A549 (cell line): Measurements from ENCODE around the gene AP2A2. TPM values are rescaled to one million over a fixed set of nuclear protein-coding genes. Genes with fewer than 3 reads are reported as not detected.

Experiments
- ATAC-seq, 2 experiments: fragments of 200-7000 bp in 1 of 2; fragments of >200 bp in 1 of 2; cut with Nextera tagmentation in 1 of 2; cut with Tn5 transposase in 1 of 2; 3 replicates each; pipeline versions ENCODE4 v1.8.0 to v1.9.1; 2018 to 2020; ENCODE audit warnings: mild to moderate bottlenecking in 1 of 2, moderate library complexity in 1 of 2
- CTCF ChIA-PET: fragments of 300-600 bp; sonication (Branson Sonifier 250); formaldehyde crosslinking; extraction: SDS; loops from one replicate; lab custom pipeline; 2021; ENCODE audit warnings: antibody characterized with exemption, inconsistent platforms; lab: Yijun Ruan, JAX
- POLR2A ChIA-PET: fragments of 350-600 bp; formaldehyde crosslinking; extraction: SDS; loops from one replicate; lab custom pipeline; 2021; ENCODE audit warnings: antibody characterized with exemption, inconsistent platforms; lab: Yijun Ruan, JAX
- DNase-seq, 2 experiments: peaks; one replicate each; pipeline versions ENCODE4 v3.0.0 to v3.0.0-alpha.2; 2011 to 2016; ENCODE audit warnings: low read depth in 1 of 2, low spot score in 1 of 2
- FAIRE-seq: peaks from 2 replicates; lab custom pipeline; 2011; peaks lifted over from hg19 to GRCh38; lab: Jason Lieb, UNC
- H3K27ac ChIP-seq, 2 experiments: fragments of >200 bp; sonication (Bioruptor Twin); formaldehyde crosslinking; 3 replicates each; pipeline ENCODE4 v1.5.1; 2016 to 2017
- H3K4me1 ChIP-seq: fragments of >200 bp; sonication (Bioruptor Twin); formaldehyde crosslinking; 3 replicates; pipeline ENCODE4 v1.6.1; 2016
- H3K4me2 ChIP-seq: fragments of >200 bp; sonication (Bioruptor Twin); formaldehyde crosslinking; 3 replicates; pipeline ENCODE4 v1.6.1; 2016
- H3K4me3 ChIP-seq: fragments of >200 bp; sonication (Bioruptor Twin); formaldehyde crosslinking; 3 replicates; pipeline ENCODE4 v1.5.1; 2016
- H3K9me3 ChIP-seq: fragments of >200 bp; sonication (Bioruptor Twin); formaldehyde crosslinking; 3 replicates; pipeline ENCODE4 v1.6.1; 2016
- CBX2 ChIP-seq: fragments of 200-600 bp; sonication (generic); IDR thresholded peaks from 2 replicates; pipeline ENCODE4 v1.6.1; 2016; ENCODE audit warnings: low read depth, mild to moderate bottlenecking, borderline replicate concordance
- CBX8 ChIP-seq: fragments of 200-600 bp; sonication (generic); IDR thresholded peaks from 2 replicates; pipeline ENCODE4 v1.6.1; 2016
- CEBPB ChIP-seq, 2 experiments: fragments of >200 bp in 1 of 2; sonication (Bioruptor Twin) in 1 of 2; formaldehyde crosslinking in 1 of 2; IDR thresholded peaks; 2 replicates each; pipeline ENCODE4 v1.6.1; 2012 to 2016
- CHD2 ChIP-seq: fragments of 150-350 bp; IDR thresholded peaks from 2 replicates; pipeline ENCODE4 v1.6.1; 2014; ENCODE audit warnings: low read length; ENCODE audit not compliant: partially characterized antibody
- CTCF ChIP-seq: fragments of >200 bp; sonication (Bioruptor Twin); formaldehyde crosslinking; IDR thresholded peaks from 3 replicates; pipeline ENCODE4 v1.5.1; 2016
- E2F6 ChIP-seq: IDR thresholded peaks from 2 replicates; pipeline ENCODE4 v1.6.1; 2012; ENCODE audit warnings: low read depth, borderline replicate concordance
- EHMT2 ChIP-seq: fragments of 200-600 bp; sonication (generic); IDR thresholded peaks from 2 replicates; pipeline ENCODE4 v1.6.1; 2016; ENCODE audit warnings: antibody characterized with exemption, low read depth, mild to moderate bottlenecking, moderate library complexity
- EP300 ChIP-seq, 2 experiments: fragments of >200 bp; sonication (Bioruptor Twin); formaldehyde crosslinking; IDR thresholded peaks; 2 replicates in 1 of 2; 3 replicates in 1 of 2; pipeline ENCODE4 v1.6.1; 2016 to 2017
- FOSL2 ChIP-seq, 2 experiments: fragments of 450-650 bp in 1 of 2; fragments of >200 bp in 1 of 2; sonication (Bioruptor Twin) in 1 of 2; formaldehyde crosslinking; IDR thresholded peaks; 2 replicates each; pipeline versions ENCODE4 v1.5.0 to v1.6.1; 2016 to 2020; ENCODE audit warnings: mild to moderate bottlenecking in 1 of 2, moderate library complexity in 1 of 2
- FOXS1 ChIP-seq: fragments of 250-450 bp; sonication (Bioruptor Pico); IDR thresholded peaks from 2 replicates; pipeline ENCODE4 v1.5.0; 2020; ENCODE audit warnings: mild to moderate bottlenecking, moderate library complexity
- GATA3 ChIP-seq: IDR thresholded peaks from 2 replicates; pipeline ENCODE4 v1.6.1; 2012; ENCODE audit warnings: borderline replicate concordance
- HES2 ChIP-seq: fragments of >200 bp; sonication (Bioruptor Twin); formaldehyde crosslinking; IDR thresholded peaks from 2 replicates; pipeline ENCODE4 v1.6.1; 2016
- KDM1A ChIP-seq: fragments of 200-600 bp; sonication (generic); IDR thresholded peaks from 2 replicates; pipeline ENCODE4 v1.6.1; 2016; ENCODE audit warnings: low read depth, mild to moderate bottlenecking
- MAFK ChIP-seq: fragments of 450-650 bp; IDR thresholded peaks from 2 replicates; pipeline ENCODE4 v1.6.1; 2014; ENCODE audit not compliant: partially characterized antibody
- MAZ ChIP-seq: fragments of 150-350 bp; IDR thresholded peaks from 2 replicates; pipeline ENCODE4 v1.6.1; 2014; ENCODE audit warnings: antibody characterized with exemption, low read depth, low read length, borderline replicate concordance
- MYC ChIP-seq: IDR thresholded peaks from 2 replicates; pipeline ENCODE4 v1.6.1; 2012; ENCODE audit warnings: mild to moderate bottlenecking, inconsistent platforms, low read length, improper control_type of control experiment, borderline replicate concordance
- RAD21 ChIP-seq, 2 experiments: fragments of >200 bp in 1 of 2; sonication (Bioruptor Twin) in 1 of 2; formaldehyde crosslinking in 1 of 2; IDR thresholded peaks in 1 of 2; conservative IDR thresholded peaks in 1 of 2; 2 replicates in 1 of 2; 3 replicates in 1 of 2; pipeline ENCODE4 v1.6.1; 2012 to 2018; ENCODE audit warnings: inconsistent platforms in 1 of 2
- RARB ChIP-seq: fragments of 250-450 bp; sonication (Bioruptor Pico); IDR thresholded peaks from 2 replicates; pipeline ENCODE4 v1.8.0; 2021; ENCODE audit warnings: mild to moderate bottlenecking, moderate library complexity
- REST ChIP-seq: fragments of 200-600 bp; sonication (generic); IDR thresholded peaks from 2 replicates; pipeline ENCODE4 v1.6.1; 2016; ENCODE audit warnings: antibody characterized with exemption, mild to moderate bottlenecking, moderate library complexity
- RFX5 ChIP-seq: fragments of 450-650 bp; IDR thresholded peaks from 2 replicates; pipeline ENCODE4 v1.7.1; 2014; ENCODE audit warnings: antibody characterized with exemption, mild to moderate bottlenecking, moderate library complexity
- TP53 ChIP-seq: fragments of 250-450 bp; sonication (Bioruptor Pico); IDR thresholded peaks from 2 replicates; pipeline ENCODE4 v1.5.0; 2021; ENCODE audit warnings: mild to moderate bottlenecking, moderate library complexity
- ZC3H11A ChIP-seq: fragments of 450-650 bp; IDR thresholded peaks from 2 replicates; pipeline ENCODE4 v1.6.1; 2014; ENCODE audit warnings: antibody characterized with exemption, mild to moderate bottlenecking
- ZFP36 ChIP-seq: fragments of 450-650 bp; IDR thresholded peaks from 2 replicates; pipeline ENCODE4 v1.6.1; 2014; ENCODE audit warnings: borderline replicate concordance; ENCODE audit not compliant: partially characterized antibody
- ZSCAN20 ChIP-seq: fragments of 250-450 bp; sonication (Bioruptor Pico); IDR thresholded peaks from 2 replicates; pipeline ENCODE4 v1.8.0; 2022; ENCODE audit warnings: mild to moderate bottlenecking, moderate library complexity
- WGBS: methylation state at CpG from one replicate; pipeline ENCODE4 v1.1.6; 2017; ENCODE audit errors: missing lambda C conversion rate; 5-methylcytosine and 5-hydroxymethylcytosine counted together
- polyA plus RNA-seq, 4 experiments: library from polyadenylated mRNA; depleted of rRNA in 3 of 4; stranded (reverse); fragments of >200 nt; fragmentation: RNase III in 1 of 4; extraction: RNeasy Plus Mini Kit Qiagen cat#74134 plus additional on column Dnase treatment in 1 of 4; gene quantifications; 2 replicates in 3 of 4; 3 replicates in 1 of 4; pipeline ENCODE4 v1.2.3, GENCODE V29; 2011 to 2017

The AP2A2 gene
- polyA plus RNA-seq, 2 of the 4 experiments (the other 2 are of a cell fraction): 39.4 to 60.4 TPM

GRCh38 chr11:1012291-1012690, 86.6 kb downstream of the AP2A2 start:
- CTCF ChIA-PET: interaction anchor here (1.4 kb wide), 1 partner anchor 38 kb away, joined by 5 read pairs; no protein-coding TSS in a partner anchor
- Histone ChIP-seq H3K9me3 (no peaks in the 10 kb centered on the region), H3K4me1 (no peaks in the 10 kb centered on the region), H3K27ac (no peak overlapping the region), H3K4me2 (no peak overlapping the region), H3K4me3 (no peak overlapping the region)
- WGBS: 93% methylated on average over 11 of the region's 17 CpGs
- ATAC-seq (no peak), DNase-seq (no peak), FAIRE-seq (no peak)
- POLR2A ChIA-PET: no interaction called here
- no peak for TF ChIP-seq CBX2
- no peak for TF ChIP-seq REST
- TF ChIP-seq RFX5: no peak
- TF ChIP-seq ZC3H11A: no peak
- no peak for TF ChIP-seq MYC
- no peak for TF ChIP-seq KDM1A
- no peak for TF ChIP-seq RAD21 (conservative IDR thresholded peaks at IDR 0.05 in 1 of 2, IDR thresholded peaks at IDR 0.05 in 1 of 2)
- no peak for TF ChIP-seq GATA3
- TF ChIP-seq CBX8: no peak
- no peak for TF ChIP-seq EHMT2
- no peak for TF ChIP-seq HES2
- TF ChIP-seq MAFK: no peak
- TF ChIP-seq E2F6: no peak
- TF ChIP-seq CEBPB (IDR thresholded peaks at IDR 0.05): no peak
- TF ChIP-seq MAZ: no peak

GRCh38 chr11:1012740-1013630, 87.3 kb downstream of the AP2A2 start:
- FAIRE-seq: no peak
- TF ChIP-seq CTCF: no peak
- no peak for TF ChIP-seq TP53 (CRISPR knock-in tag)
- TF ChIP-seq MAFK: no peak
- no peak for TF ChIP-seq FOSL2 (IDR thresholded peaks at IDR 0.05)
- TF ChIP-seq FOSL2 (CRISPR knock-in tag; IDR thresholded peaks at IDR 0.05): no peak
- TF ChIP-seq CBX2: no peak
- TF ChIP-seq RARB (CRISPR knock-in tag): no peak
- no peak for TF ChIP-seq FOXS1 (CRISPR knock-in tag)
- TF ChIP-seq KDM1A: no peak
- TF ChIP-seq ZFP36: no peak
- TF ChIP-seq CHD2: no peak
- no peak for TF ChIP-seq REST
- no peak for TF ChIP-seq GATA3
- no peak for TF ChIP-seq ZSCAN20
- no peak for TF ChIP-seq EP300 (IDR thresholded peaks at IDR 0.05)
- no peak for TF ChIP-seq MAZ
- no peak for TF ChIP-seq RAD21 (conservative IDR thresholded peaks at IDR 0.05 in 1 of 2, IDR thresholded peaks at IDR 0.05 in 1 of 2)
- TF ChIP-seq EHMT2: no peak
- DNase-seq: no peak
- no peak overlapping the region for H3K4me2 ChIP-seq
- ChIA-PET CTCF (interaction anchor here (1.4 to 2.1 kb wide), 2 partner anchors 38 to 88 kb away, joined by 5 read pairs; partner anchors contain the start of gene AP2A2), POLR2A (interaction anchor here (0.5 kb wide), 1 partner anchor 95 kb away, joined by 9 read pairs; no protein-coding TSS in a partner anchor)
- no peaks in the 10 kb centered on the region for H3K4me1 ChIP-seq
- H3K27ac ChIP-seq: no peak overlapping the region
- no peaks in the 10 kb centered on the region for H3K9me3 ChIP-seq
- H3K4me3 ChIP-seq: no peak overlapping the region
- 97% methylated on average over 22 of the region's 28 CpGs for WGBS
- ATAC-seq: no peak
